Kidney (tissue), 14 donors: Measurements from ENCODE around the gene TGFBR1. TPM values are rescaled to one million over a fixed set of nuclear protein-coding genes. Genes with fewer than 3 reads are reported as not detected.

Experiments used
- DNase-seq, 5 donors: peaks; one replicate each; pipeline ENCODE4 v3.0.0-alpha.2; 2013 to 2020
- FAIRE-seq: peaks from 2 replicates; lab custom pipeline; 2012; peaks lifted over from hg19 to GRCh38; lab: Jason Lieb, UNC
- H3K27ac ChIP-seq, 2 donors: one replicate each; pipeline ENCODE4 v1.7.0; 2013; ENCODE audit warnings: low read depth in 2 of 2, low read length in 2 of 2, inconsistent platforms in 1 of 2
- H3K27me3 ChIP-seq: one replicate; pipeline ENCODE4 v1.7.1; 2013; ENCODE audit warnings: low read length, inconsistent platforms; ENCODE audit not compliant: control insufficient read depth, insufficient read depth
- H3K36me3 ChIP-seq, 3 donors: one replicate each; pipeline versions ENCODE4 v1.7.0 to v1.7.1; 2013; ENCODE audit warnings: low read length in 3 of 3, control low read depth in 1 of 3, inconsistent platforms in 1 of 3; ENCODE audit not compliant: insufficient read depth in 3 of 3, control insufficient read depth in 2 of 3
- H3K4me1 ChIP-seq, 3 donors: one replicate each; pipeline versions ENCODE4 v1.7.0 to v1.7.1; 2013; ENCODE audit warnings: low read length in 3 of 3, inconsistent platforms in 1 of 3, low read depth in 1 of 3; ENCODE audit not compliant: control insufficient read depth in 2 of 3, insufficient read depth in 2 of 3
- H3K4me3 ChIP-seq, 3 donors: one replicate each; pipeline versions ENCODE4 v1.7.0 to v1.8.1; 2013; ENCODE audit warnings: low read length in 3 of 3, control low read depth in 1 of 3, inconsistent platforms in 1 of 3
- H3K9ac ChIP-seq, 3 donors: one replicate each; pipeline versions ENCODE4 v1.7.0 to v1.7.1; 2013; ENCODE audit warnings: low read length in 3 of 3, control low read depth in 1 of 3, inconsistent platforms in 1 of 3
- H3K9me3 ChIP-seq, 3 donors: one replicate each; pipeline versions ENCODE4 v1.7.0 to v1.7.1; 2013; ENCODE audit warnings: low read length in 3 of 3, control low read depth in 1 of 3, inconsistent platforms in 1 of 3; ENCODE audit not compliant: control insufficient read depth in 2 of 3, insufficient read depth in 1 of 3
- intact Hi-C: fragments of 100-400 bp; cut with DNase I; formaldehyde crosslinking; loops from one replicate; pipeline ENCODE4 v1.11.1; 2022
- polyA plus RNA-seq: library from polyadenylated mRNA; stranded (reverse); fragments of 350-450 nt; fragmentation: Illumina TruSeq; extraction: RNeasy Lipid Tissue Mini Kit (QIAGEN cat#74804); gene quantifications from one replicate; pipeline ENCODE4 v1.2.3, GENCODE V29; 2014; ENCODE audit warnings: low read depth, low replicate concordance; ENCODE audit not compliant: insufficient read depth
- total RNA-seq: library from RNA; stranded (reverse); fragmentation: NEBNext Ultra II Directional; extraction: Animal tissue kit (Norgen Biotek cat#: 25700); gene quantifications from one replicate; pipeline ENCODE4 v1.2.1, GENCODE V29; 2021
- TF ChIP-seq, protein P1 (sequence below): IDR thresholded peaks from 3 replicates; pipeline ENCODE4 v1.5.1; 2012; ENCODE audit warnings: mild to moderate bottlenecking, moderate library complexity, borderline replicate concordance; ENCODE audit not compliant: insufficient read depth; ENCODE audit errors: extremely low read depth
- donor health status: control.
- donor health status: control.
- donor health status: control.
- donor health status: control.
- donor health status: control.
- donor health status: DM: yes; HTN: yes; CAD: no.
- donor health status: Normal renal cell carcinoma (clear cell type).

The TGFBR1 gene
- total and polyA plus RNA-seq, 2 donors from 2014 or later: 7.9 to 50.8 TPM

GRCh38 chr9:99085949-99086948 is 18.7 kb upstream of the TGFBR1 start:
- no peaks in the 10 kb centered on the region for H3K36me3 ChIP-seq
- no peaks in the 10 kb centered on the region for H3K27me3 ChIP-seq
- TF ChIP-seq, protein P1, sequence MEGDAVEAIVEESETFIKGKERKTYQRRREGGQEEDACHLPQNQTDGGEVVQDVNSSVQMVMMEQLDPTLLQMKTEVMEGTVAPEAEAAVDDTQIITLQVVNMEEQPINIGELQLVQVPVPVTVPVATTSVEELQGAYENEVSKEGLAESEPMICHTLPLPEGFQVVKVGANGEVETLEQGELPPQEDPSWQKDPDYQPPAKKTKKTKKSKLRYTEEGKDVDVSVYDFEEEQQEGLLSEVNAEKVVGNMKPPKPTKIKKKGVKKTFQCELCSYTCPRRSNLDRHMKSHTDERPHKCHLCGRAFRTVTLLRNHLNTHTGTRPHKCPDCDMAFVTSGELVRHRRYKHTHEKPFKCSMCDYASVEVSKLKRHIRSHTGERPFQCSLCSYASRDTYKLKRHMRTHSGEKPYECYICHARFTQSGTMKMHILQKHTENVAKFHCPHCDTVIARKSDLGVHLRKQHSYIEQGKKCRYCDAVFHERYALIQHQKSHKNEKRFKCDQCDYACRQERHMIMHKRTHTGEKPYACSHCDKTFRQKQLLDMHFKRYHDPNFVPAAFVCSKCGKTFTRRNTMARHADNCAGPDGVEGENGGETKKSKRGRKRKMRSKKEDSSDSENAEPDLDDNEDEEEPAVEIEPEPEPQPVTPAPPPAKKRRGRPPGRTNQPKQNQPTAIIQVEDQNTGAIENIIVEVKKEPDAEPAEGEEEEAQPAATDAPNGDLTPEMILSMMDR: no peak
- H3K27ac ChIP-seq: no peak overlapping the region
- H3K4me3 ChIP-seq: no peak overlapping the region
- no peaks in the 10 kb centered on the region for H3K4me1 ChIP-seq
- intact Hi-C loops: no loop called here
- DNase-seq: no peak
- no peak overlapping the region for H3K9ac ChIP-seq
- no peak for FAIRE-seq
- H3K9me3 ChIP-seq: peaks cover 0 to 5% (median 0%) of the 10 kb centered on the region in 3 donors

DNA sequence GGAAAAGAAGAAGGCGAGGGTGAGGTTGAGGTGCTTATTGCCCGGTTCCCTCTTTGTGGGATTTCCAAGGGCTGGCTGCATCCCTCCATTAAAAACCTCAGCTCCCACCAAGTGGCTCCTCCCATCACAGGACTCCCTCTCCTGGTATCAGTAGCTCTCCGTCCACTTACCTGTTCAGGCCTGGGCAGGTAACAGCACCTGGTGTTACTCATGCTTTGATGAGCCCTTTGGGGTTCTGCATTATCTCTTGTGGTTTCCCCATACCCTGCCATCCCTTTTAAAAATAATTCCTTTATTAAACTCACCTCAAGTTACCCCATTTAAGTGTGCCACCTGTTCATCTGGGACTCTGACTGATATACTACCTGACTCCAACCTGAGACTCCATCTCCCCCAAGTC is 17.5 kb upstream of the TGFBR1 start:
- intact Hi-C loops: no loop called here
- TF ChIP-seq, protein P1: no peak
- FAIRE-seq: no peak

GRCh38 chr9:99090336-99091130 is 14.4 kb upstream of the TGFBR1 start:
- Histone ChIP-seq H3K27ac (no peak overlapping the region), H3K9ac (no peak overlapping the region), H3K27me3 (no peaks in the 10 kb centered on the region), H3K9me3 (peaks cover 0 to 5% (median 0%) of the 10 kb centered on the region in 3 donors), H3K36me3 (no peaks in the 10 kb centered on the region), H3K4me1 (no peaks in the 10 kb centered on the region), H3K4me3 (no peak overlapping the region)
- no peak for FAIRE-seq
- TF ChIP-seq, protein P1: no peak
- no peak for DNase-seq
- intact Hi-C loops: no loop called here

More for the DNA sequence above, 17.5 kb upstream of the TGFBR1 start:
- Histone ChIP-seq H3K9me3 (peaks cover 0 to 5% (median 0%) of the 10 kb centered on the region in 3 donors), H3K36me3 (no peaks in the 10 kb centered on the region), H3K27ac (no peak overlapping the region), H3K27me3 (no peaks in the 10 kb centered on the region), H3K4me1 (no peaks in the 10 kb centered on the region), H3K9ac (no peak overlapping the region), H3K4me3 (no peak overlapping the region)
- DNase-seq: no peak
